ENCODE results near the gene CRIP2. TPM values are rescaled to one million over a fixed set of nuclear protein-coding genes. Genes with fewer than 3 reads are reported as not detected.
A peak's percentile ranks its signal among the peaks of the same experiment; 100 is the strongest.

CRIP2 gene
- total and polyA plus RNA-seq, 2 donors (not counting 1 experiment from before 2014, with no cell fraction given): 6.0 to 81.6 TPM

DNA sequence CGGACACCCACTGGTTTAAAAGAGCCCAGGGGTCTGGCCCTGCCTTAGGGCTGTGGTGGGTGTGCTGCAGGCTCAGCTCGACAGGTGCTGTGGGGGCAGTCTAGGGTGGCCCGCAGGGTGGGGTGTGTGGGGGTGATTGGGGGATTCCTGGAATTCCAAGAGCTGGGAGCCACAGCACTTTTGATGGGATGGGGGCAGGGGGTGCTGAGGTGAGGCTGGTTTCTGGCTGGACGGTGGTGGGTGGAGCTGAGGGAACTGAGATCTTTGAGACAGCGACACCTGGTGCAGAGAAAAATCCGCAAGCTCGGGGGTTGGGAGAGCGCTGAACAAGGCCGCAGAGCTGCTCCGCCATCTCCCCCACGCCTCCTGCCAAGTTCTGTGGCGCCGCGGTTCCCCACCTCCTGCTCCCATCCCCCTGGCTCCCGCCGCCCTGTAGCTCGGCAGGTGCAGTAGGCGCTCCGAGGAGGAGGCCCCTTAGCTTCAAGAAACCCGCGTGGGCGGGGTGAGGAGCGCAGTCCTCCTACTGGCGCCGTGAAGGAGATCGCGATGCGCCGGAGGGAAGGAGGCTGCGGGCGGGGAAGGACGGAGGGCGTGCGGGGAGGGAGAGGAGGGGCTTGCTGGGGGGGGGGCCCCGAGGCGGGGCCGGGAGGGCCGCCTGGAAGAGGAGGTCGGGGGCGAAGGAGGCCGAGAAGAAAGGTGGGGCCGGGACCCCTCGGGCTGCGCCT lies 15.1 kb downstream of the CRIP2 start:
- Histone ChIP-seq H3K79me2 (ENCODE audit: control insufficient read depth, insufficient read depth, low read length) (peaks cover 9% of the 10 kb centered on the region), H3K9ac (ENCODE audit: low read length) (peak overlapping the region; percentile 72), H3K4me3 (ENCODE audit: control extremely low read depth in 1 of 5, extremely low read depth in 1 of 5, insufficient read depth in 1 of 5, low read depth in 2 of 5, low read length in 4 of 5) (peak overlapping the region; percentile 13 to 88 (median 69)), H3K27me3 (replicated peaks in 1 of 4; ENCODE audit: control extremely low read depth in 1 of 4, control insufficient read depth in 3 of 4, insufficient read depth in 4 of 4, low read length in 3 of 4) (no peaks in the 10 kb centered on the region), H4K20me1 (ENCODE audit: control insufficient read depth, insufficient read depth, low read length, poor library complexity, severe bottlenecking) (peaks cover 26% of the 10 kb centered on the region), H3K4me1 (ENCODE audit: control insufficient read depth in 2 of 2, insufficient read depth in 2 of 2, low read length in 2 of 2) (peaks cover 34 to 59% of the 10 kb centered on the region in 2 donors), H3K27ac (ENCODE audit: low read length in 2 of 2) (peak overlapping the region; percentile 95 to 96), H3K4me2 (replicated peaks; ENCODE audit: low read depth, low read length, poor library complexity, severe bottlenecking) (peak overlapping the region; percentile 100), H3K9me3 (ENCODE audit: control extremely low read depth in 1 of 3, control insufficient read depth in 2 of 3, insufficient read depth in 1 of 3, low read length in 2 of 3) (no peaks in the 10 kb centered on the region), H2AFZ (ENCODE audit: insufficient read depth, low read depth, low read length, poor library complexity, severe bottlenecking) (peak overlapping the region; percentile 63), H3K36me3 (replicated peaks in 1 of 2; ENCODE audit: control extremely low read depth in 1 of 2, control insufficient read depth in 1 of 2, extremely low read depth in 1 of 2, insufficient read depth in 2 of 2, low read length in 1 of 2) (peaks cover 0 to 9% of the 10 kb centered on the region in 2 experiments)
- POLR2A ChIA-PET: interaction anchor here (0.7 to 2.2 kb wide), 12 partner anchors 8 to 1135 kb away, joined by 3 to 39 read pairs (median 4); partner anchors contain the start of gene BTBD6
- ATAC-seq (ENCODE audit: low read depth): peak; percentile 5
- DNase-seq: peak; percentile 94
- peak; percentile 63 for TF ChIP-seq CTCF (IDR thresholded peaks at IDR 0.05)
- TF ChIP-seq EZH2 (IDR thresholded peaks at IDR 0.05; ENCODE audit: borderline replicate concordance, insufficient read depth, low read depth, low read length, poor library complexity, severe bottlenecking): no peak
- intact Hi-C loops (cut with micrococcal nuclease): loop anchor here (1.0 to 10.0 kb wide), 8 partner anchors 8 to 425 kb away; partner anchors contain the start of genes BRF1, CRIP2, GPR132 and TEX22
- Mint-ChIP-seq H3K4me3 (peak overlapping the region; percentile 90), H3K9me3 (ENCODE audit: insufficient read depth) (no peaks in the 10 kb centered on the region), H3K4me1 (peaks cover 41% of the 10 kb centered on the region), H3K27me3 (no peaks in the 10 kb centered on the region), H3K27ac (peak overlapping the region; percentile 97)
- WGBS (ENCODE audit: insufficient coverage): under 1% methylated on average over 38 of the region's 44 CpGs
- CTCF ChIA-PET: interaction anchor here (0.8 to 4.5 kb wide), 29 partner anchors 11 to 888 kb away, joined by 3 to 121 read pairs (median 6); partner anchors contain the start of genes BRF1 and TEX22

DNA sequence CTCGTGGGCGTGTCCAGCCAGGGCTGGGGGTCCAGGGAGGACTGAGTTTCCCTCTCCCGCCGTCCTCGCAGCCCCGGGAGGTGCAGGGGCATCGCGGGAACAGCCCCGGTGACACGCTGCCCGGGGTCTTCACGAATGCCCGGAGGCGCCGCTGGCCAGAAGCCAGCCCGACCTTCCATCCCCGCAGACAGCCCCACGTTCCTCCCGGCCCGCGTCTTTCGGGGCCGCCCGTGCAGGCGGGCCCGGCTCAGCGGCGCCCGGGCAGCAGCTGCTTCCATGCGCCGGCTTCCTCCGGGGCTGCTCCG lies 15.6 kb downstream of the CRIP2 start:
- Mint-ChIP-seq H3K4me1 (peaks cover 38% of the 10 kb centered on the region), H3K4me3 (peak overlapping the region; percentile 90), H3K9me3 (ENCODE audit: insufficient read depth) (no peaks in the 10 kb centered on the region), H3K27me3 (no peaks in the 10 kb centered on the region), H3K27ac (no peak overlapping the region)
- ATAC-seq (ENCODE audit: low read depth) (no peak), DNase-seq (no peak)
- Histone ChIP-seq H2AFZ (ENCODE audit: insufficient read depth, low read depth, low read length, poor library complexity, severe bottlenecking) (peak overlapping the region; percentile 63), H3K36me3 (replicated peaks in 1 of 2; ENCODE audit: control extremely low read depth in 1 of 2, control insufficient read depth in 1 of 2, extremely low read depth in 1 of 2, insufficient read depth in 2 of 2, low read length in 1 of 2) (peaks cover 0 to 9% of the 10 kb centered on the region in 2 experiments), H3K79me2 (ENCODE audit: control insufficient read depth, insufficient read depth, low read length) (peaks cover 9% of the 10 kb centered on the region), H3K4me3 (ENCODE audit: control extremely low read depth in 1 of 5, extremely low read depth in 1 of 5, insufficient read depth in 1 of 5, low read depth in 2 of 5, low read length in 4 of 5) (peak overlapping the region in 4 of 5 experiments; percentile 65 to 88 (median 70)), H3K4me2 (replicated peaks; ENCODE audit: low read depth, low read length, poor library complexity, severe bottlenecking) (peak overlapping the region; percentile 100), H3K27ac (ENCODE audit: low read length in 2 of 2) (peak overlapping the region; percentile 95 to 96), H3K4me1 (ENCODE audit: control insufficient read depth in 2 of 2, insufficient read depth in 2 of 2, low read length in 2 of 2) (peaks cover 33 to 54% of the 10 kb centered on the region in 2 donors), H3K9me3 (ENCODE audit: control extremely low read depth in 1 of 3, control insufficient read depth in 2 of 3, insufficient read depth in 1 of 3, low read length in 2 of 3) (no peaks in the 10 kb centered on the region), H3K27me3 (replicated peaks in 1 of 4; ENCODE audit: control extremely low read depth in 1 of 4, control insufficient read depth in 3 of 4, insufficient read depth in 4 of 4, low read length in 3 of 4) (no peaks in the 10 kb centered on the region), H4K20me1 (ENCODE audit: control insufficient read depth, insufficient read depth, low read length, poor library complexity, severe bottlenecking) (peaks cover 26% of the 10 kb centered on the region), H3K9ac (ENCODE audit: low read length) (peak overlapping the region; percentile 72)
- POLR2A ChIA-PET: interaction anchor here (0.9 to 2.2 kb wide), 11 partner anchors 9 to 242 kb away, joined by 3 to 39 read pairs (median 4); partner anchors contain the start of gene BTBD6
- no peak for TF ChIP-seq CTCF (IDR thresholded peaks at IDR 0.05)
- TF ChIP-seq EZH2 (IDR thresholded peaks at IDR 0.05; ENCODE audit: borderline replicate concordance, insufficient read depth, low read depth, low read length, poor library complexity, severe bottlenecking): no peak
- CTCF ChIA-PET: interaction anchor here (0.8 to 4.5 kb wide), 28 partner anchors 11 to 888 kb away, joined by 3 to 121 read pairs (median 6); partner anchors contain the start of genes BRF1 and TEX22
- WGBS (ENCODE audit: insufficient coverage): under 1% methylated on average over 33 of the region's 33 CpGs
- intact Hi-C loops (cut with micrococcal nuclease): loop anchor here (1.0 to 5.0 kb wide), 7 partner anchors 9 to 398 kb away; partner anchors contain the start of genes BRF1, CRIP2 and TEX22

Data from B cell (primary cell).